Activated CD4-positive, alpha-beta T cell treated with anti-CD3 and anti-CD28 coated beads for 24 hours (primary cell): ENCODE measurements around the gene ESRRG.

Source experiments
- DNase-seq, 2 donors: peaks; one replicate each; pipeline ENCODE4 v3.0.0-alpha.2; 2020; ENCODE audit warnings: low read depth in 2 of 2

ESRRG gene

DNA sequence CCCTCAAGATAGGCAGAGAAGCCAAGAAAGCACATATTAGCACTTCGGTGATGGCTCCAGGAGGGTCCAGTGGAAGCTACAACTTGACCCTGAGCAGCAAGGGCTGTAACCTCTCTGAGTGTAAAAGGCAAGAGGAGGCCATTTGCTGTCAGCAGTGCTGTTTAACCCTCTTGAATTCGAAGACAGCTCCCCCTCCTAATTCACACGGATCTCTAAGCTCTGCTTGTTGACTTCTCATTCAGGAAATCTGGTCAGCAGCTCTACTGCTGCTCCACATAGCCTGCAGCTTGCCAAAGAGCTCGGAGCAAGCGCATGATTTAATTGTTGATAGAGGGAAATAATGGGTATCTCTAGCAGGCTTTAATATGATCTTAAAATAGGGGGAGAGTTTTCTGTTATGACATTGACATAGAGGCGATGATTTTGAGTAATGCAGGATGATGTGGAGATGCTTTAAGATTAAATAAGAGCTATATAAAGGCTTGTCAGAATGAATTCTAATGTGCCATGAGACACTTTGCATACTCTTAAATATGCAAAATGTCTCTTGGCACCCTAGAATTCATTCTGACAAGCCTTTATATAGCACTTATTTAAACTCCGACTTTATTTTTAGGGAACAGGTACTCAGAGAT lies 220.6 kb downstream of the ESRRG start:
- DNase-seq, result no peak

DNA sequence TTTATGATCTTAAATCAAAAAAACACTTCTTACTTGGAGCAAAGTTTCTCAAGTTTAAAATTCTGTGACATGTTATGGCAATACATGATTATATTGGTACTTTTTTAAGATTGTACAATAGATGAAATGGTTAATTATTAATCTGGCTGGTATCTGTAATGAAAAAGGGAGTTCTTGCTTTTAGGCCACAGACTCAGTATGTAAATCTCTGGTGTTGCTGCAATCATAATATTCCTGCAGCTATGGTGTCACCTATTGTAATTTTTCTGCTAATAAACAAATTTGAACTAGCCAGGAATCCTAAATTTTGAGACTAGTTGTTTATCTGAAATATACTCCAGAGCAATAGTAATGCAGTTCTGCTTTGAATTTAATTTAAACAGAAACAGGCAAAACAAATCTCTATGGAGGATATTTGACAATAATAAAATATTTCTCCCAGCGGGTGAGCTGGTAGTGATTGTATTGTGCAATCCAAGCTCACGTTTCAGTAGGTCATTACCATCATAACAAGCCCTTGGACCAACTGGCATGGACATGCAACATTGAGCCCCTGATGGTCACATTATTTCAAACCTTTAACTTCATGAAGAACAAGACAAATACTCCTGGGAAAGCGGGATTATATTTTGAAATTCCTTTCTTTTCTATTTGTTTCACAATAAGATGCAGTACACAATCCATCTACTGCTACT lies 222.8 kb downstream of the ESRRG start:
- DNase-seq, result no peak

DNA sequence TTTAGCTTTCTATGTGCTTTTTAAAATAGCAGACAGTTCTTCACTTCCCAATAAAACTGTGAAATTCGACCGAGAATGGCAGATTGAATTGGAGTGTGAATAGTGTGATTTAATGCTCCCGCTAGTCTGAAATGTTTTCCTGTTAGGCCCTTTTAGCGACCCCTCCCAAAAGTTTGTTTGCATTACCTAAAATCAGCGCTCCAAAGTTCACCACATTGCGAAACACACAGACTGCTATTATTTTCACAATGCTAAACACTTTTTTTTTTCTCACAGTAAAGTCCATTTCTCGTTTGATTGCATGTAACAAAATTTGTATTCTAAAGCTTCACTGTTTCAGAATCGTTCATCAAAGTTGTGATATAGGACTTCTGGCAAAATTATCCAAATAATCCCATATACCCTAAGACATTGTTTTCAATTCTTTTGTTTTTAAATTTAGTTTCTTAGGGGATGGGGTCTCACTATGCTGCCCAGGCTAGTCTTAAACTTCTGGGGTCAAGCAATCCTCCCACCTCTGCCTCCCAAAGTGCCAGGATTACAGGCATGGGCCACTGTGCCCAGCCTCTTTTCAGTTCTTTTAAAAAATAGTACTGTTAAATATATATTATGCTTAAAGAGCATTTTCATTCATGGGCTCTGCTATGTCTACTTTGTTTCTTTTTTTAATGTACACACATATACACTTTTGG lies 223.5 kb downstream of the ESRRG start:
- DNase-seq, result no peak

DNA sequence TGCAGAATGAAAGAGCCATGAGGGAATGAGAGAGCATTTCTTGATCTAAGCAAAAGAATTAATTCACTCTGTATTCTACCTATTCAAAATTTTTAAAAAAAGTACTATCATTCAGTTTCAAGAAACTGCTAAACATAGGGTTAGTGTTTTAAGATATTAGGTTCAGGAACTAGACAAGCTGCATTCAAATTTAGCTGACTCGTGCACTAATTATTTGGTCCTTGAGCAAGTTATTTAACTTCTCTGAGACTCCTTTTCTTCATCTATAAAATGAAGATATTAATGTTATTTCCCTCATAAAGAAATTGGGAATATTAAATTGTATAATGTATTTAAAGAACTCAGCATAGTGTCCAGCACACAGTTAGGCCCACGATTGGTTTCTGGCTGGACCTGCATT lies 225.0 kb downstream of the ESRRG start:
- DNase-seq, result no peak

DNA sequence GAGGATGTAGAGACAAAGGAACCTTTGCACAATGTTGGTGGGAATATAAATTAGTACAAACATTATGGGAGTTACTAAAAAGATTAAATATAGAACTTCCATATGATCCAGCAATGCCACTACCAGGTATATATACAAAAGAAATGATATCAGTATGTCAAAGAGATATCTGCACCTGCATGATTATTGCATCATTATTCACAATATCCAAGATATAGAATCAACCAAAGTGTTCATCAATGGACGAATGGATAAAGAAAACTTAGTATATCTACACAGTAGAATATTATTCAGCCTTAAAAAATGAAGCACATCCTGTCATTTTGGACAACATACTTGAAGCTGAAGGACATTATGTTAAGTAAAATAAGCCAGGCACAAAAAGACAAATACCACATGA lies 238.2 kb downstream of the ESRRG start:
- no peak for DNase-seq

DNA sequence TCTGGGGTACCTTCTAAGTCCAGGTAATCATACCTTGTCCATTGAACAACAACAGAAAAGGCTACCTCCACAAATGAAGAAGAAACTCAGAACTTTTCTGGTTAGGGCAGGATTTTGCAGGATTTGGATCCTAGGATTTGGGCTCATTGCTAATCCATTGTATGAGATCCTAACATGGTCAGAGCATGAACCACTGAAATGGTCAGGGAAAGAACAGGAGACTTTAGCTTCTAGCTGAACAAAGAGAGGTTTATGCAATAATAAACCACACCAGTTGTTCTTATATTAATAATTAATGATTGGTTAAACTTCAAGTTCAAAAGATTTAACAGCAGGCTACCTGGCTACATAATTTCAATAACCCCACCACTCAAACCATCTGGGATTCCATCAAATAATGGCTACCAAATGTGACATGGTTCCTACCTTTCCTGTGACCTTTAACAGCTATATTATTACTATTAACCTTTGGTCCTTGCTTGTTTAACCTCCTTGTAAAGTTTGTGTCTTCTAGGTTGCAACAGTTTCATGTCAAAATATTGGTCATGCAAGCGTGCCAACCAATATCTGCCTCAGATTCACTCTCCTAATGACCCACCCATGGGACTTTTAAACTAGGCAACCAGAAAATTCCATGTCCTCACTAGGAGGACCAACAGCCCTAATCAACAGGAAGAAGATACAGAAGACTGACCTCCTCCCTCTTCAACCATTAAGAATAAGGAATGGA lies 239.4 kb downstream of the ESRRG start:
- no peak for DNase-seq

DNA sequence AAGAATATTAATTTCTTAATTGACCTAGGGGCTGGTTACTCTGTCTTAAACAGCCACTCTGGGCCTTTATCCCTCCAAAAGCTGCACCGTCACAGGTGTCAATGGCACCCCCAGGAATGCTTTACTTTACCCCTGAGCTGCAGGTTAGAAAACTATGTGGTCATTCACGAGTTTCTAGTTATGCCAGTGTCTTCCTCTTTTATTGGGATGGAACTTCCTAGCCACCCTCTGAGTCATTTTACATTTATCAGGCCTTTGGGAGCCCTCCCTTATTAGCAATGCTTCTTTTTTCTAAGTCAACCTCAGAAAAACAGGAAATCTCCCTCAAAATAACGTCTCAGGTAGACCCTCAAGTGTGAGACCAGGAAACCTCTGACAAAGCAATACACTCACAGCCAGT lies 240.6 kb downstream of the ESRRG start:
- no peak for DNase-seq

DNA sequence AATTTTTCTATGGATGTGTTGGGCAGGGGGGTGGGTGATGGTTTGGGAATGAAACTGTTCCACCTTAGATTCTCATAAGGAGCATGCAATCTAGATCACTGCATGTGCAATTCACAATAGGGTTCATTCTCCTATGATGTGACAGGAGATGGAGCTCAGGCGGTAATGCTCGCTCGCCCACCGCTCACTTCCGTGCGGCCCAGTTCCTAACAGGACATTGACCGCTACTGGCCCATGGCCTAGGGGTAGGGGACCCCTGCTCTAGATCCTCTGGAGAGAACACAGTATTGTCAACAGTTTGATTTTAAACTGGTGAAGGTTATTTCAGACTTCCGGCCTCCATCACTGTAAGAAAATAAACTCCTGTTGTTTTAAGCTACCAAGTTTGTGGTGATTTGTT lies 245.0 kb downstream of the ESRRG start:
- DNase-seq, result no peak

DNA sequence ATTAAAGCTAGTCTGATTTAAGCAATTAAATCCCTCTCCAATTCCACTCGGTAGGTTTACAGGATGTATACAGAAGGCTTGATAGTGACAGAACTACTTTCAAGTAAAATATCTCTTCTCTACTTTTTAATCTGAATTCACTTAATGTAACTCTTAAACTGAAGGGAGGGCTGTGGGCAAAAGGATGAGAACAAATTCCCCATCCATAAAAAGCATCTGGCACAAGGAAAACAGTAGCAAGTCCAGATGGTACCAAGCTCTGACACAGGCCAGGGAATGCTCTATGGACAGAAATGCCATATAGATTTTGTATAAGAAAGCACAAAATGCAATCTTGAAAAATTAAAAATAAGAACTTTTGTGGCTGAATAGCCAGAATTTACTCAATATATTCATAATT lies 246.9 kb downstream of the ESRRG start:
- DNase-seq, result no peak

DNA sequence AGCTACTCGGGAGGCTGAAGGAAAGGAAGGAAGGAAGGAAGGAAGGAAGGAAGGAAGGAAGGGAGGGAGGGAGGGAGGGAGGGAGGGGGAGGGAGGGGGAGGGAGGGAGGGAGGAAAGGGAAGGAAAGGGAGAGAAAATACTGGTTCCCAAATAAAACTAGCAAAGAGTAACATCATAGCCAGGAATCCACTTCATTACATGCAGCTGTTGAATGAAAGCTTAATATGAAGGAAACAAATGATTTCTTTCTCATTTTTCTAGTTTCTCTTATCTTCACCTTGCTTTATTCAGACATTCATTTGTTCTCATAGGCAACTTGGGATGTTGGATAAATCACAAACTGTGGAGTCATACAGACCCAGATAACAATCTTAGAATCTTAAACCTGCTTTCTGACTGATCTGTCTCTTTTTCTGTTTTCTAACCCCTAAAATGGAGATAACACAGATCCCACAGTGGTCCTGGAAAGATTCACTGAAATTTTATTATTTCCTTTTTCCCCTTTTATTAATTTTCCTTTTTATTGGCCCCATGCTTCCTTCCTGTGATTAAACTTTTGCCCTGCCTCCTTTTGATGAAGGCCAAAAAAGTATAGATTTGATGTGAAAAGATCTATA lies 247.5 kb downstream of the ESRRG start:
- DNase-seq, result no peak

DNA sequence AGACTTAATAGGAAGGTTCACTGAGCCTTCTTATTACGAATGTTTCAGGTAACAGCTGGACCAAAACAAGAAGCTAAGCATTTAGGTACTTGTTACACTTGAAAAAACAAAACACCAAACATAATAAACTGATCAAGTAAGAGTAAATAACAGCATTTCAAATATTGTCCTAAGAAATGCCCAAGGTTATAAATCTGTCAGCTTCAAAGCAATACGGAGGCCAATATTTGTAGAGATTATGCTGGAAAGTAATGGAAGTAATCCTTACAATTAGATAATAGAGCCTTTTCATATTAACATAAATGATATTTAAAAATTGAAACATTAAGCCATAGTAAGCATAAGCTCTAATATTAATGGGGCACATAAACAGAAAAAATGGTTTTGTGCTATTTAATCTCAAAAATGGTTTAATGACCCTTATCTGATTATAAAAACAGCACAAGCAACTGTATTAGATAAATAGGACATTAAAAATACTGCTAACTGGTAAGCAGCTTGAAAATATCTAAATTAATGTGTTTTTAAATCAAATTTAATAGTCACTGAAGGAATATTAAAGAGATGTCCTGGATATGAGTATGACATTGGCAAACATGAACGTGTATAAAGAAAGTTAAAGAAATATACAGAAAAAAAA lies 256.9 kb downstream of the ESRRG start:
- no peak for DNase-seq

DNA sequence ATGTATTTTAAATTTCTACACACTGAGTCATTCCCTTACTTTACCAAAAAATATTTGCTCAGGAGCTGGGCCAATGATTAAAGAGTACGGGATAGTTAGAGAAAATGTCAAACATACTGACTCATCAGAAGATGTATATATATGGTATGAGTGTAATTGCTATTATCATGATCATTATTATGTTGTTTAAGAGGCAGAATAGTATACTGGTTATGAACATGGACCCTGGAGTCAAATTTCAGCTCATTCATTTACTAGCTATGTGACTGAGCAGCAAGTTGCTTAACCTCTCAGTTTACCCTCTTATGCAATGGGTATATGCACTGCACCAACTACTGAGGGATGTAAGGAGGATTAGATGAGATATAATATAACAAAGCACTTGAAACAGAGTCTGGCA lies 258.7 kb downstream of the ESRRG start:
- no peak for DNase-seq

DNA sequence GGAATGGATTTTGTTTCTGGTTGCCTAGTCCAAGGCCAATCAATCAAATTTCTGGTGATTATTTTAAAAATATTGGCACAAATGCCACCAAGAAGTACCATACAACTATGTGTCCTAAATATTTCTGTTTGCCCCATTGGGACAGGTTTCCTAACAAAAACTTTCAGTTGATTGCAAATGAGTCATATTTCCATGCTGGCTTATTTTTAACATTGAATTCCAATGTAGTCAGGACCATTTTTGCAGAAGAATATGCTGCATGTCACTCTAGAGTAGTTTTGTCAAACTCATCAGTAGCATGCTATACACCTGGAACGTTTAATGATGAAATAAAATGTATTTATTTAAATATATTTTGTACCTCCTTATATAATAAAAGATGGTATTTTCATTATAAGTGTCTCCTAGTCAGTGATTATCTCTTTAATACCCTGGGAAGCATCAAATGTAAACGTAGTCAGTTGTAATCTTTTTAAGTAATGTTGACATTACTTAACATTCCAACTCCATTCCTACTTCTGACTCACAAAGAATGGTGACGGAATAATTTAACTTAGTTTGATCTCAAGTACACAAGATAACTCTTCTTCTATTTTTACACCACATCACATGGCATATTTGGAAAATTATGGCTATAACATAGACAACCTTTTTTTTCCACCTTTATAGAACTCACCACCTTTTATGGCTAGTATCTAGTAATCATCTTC lies 261.0 kb downstream of the ESRRG start:
- no peak for DNase-seq

DNA sequence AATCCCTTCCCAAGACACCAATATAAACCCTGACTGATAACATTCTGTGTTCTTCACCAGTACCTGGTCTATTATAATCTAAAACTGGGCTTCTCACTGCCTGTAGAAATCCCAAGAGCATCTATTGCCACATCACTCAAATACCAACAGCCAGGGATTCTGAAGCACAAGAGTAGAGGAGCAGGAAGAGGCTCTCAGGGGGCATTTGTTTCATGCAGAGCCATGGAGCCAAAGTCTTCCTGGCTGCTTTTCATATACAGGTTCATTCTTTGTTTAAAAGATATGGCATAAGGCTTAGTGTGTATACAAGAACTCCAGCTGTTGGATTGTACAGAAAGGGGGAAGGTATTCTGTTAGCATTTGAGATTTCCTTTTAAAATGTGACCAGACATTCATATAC lies 261.8 kb downstream of the ESRRG start:
- DNase-seq, result no peak

DNA sequence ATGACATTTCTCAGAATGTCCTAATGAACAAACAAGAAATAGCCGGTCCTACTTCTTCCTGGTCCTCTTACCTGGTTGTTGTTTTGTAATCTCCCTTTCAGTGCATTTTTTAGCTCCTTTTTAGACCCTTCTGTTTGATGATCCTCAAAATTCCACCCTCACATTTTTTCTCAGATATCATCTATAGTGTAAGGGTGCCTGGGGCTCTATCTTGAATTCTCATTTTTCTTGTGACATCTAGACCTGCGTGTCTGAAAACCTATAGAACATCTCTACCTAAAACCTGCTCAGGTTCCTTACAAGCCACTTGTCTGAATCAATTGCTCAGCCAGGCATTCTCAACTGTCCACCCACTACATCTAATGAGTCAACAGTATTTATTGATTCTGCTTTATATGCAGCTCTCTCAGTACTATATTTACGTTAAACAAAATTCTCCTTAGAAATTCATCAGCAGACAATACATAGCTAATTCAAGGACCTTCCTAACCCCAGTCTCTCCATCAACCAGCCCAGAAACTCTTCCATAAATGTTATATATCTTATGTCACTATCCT lies 263.5 kb downstream of the ESRRG start:
- DNase-seq, result no peak

DNA sequence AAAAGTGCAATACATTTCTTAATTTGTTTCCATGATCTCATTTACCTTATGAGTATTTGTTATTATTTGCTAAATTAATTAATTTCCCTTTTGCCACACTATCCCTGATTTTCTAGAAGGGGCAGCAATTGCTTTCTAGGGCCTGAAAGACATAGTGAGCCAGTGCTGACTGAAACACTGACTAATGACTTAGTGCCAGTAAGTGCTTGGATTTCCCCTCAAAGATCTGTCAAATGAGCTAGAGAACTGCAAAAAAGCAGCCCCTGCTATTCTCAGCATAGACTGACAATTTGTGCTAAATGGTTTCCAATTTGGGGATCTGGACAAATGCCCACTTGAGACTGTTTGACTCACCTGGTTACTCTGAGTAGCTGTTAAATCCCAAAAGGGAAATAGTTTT lies 264.4 kb downstream of the ESRRG start:
- DNase-seq, result no peak

DNA sequence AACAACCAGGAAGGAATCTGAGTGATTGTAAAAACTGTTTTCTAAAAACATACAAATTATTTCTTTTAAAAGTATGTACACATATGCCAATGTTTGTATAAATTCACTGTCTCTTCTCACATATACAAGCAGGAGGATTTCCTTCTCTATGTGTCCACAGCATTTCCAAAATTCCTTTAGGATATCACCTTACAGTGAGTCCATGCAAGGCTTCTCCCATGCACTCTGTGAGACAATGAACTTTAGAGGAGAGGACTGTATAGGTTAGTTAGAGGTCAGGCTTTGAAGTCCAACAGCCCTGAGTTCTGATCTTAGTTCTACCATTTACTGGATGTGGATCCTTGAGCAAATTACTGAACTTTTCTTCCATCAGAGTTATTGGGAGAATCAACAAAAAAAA lies 265.9 kb downstream of the ESRRG start:
- no peak for DNase-seq

DNA sequence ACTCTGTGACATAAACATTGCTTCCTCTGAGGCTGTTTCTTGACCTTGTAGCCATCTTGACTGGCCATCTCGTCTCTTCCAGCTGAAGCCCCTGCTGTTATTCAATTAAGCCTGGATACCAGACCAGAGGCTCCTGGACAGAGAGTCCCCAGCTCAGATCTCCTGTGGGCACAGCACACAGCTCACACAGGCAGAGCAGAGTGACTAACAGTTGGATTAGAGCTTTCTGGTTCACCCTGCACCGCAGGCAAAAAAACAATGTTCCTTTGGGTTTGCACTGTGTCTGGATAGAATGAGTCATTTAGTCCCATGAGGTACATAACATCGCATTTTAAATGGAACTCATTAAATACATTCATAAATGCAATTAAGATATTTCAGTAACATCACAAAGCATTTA lies 266.5 kb downstream of the ESRRG start:
- no peak for DNase-seq

DNA sequence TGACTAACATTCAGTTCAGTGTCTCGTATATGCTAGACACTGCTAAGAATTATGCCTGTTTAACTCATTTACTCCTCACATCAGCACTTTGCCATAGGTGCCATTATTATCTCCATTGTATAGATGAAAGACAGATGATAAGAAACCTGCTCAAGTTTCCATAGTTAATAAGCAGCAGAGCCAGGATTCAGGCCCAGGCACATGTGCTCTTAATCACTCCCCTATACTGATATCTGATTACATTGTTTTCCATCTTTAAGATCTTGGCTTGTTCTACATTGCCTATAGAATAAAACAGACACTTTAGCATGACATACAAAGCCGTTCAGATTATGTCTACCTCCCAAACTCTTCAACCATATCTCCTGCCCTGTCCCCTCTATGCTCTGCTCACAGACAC lies 269.5 kb downstream of the ESRRG start:
- DNase-seq, result no peak
